Measurements from ENCODE around the gene CALML4.
"Not testable (repeated sequence)": the region's sequence is repeated elsewhere in the genome, so short reads cannot be mapped to it uniquely, and the experiment has no call there.

Gene CALML4

DNA sequence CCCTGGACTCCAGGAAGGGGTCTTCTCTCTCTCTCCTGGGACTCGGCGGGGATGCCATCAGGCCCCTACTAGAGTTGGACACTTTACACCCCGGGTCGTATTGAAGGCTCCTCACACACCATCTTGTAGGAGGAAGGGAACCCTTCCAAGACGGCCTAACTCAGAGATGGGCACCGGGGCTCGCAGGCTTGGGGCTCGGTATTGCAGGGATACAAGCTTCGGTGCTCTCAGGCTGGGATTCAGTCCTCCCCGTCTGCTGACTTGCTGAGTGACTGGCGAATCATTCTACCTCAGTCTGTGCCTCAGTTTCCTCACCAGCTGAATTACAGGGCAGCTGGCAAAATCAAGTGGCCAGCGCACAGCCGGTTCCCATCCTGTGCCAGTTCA lies 419 bp upstream of the CALML4 start:
- DNase-seq (ENCODE audit: low read depth), result no peak
- no peak overlapping the region for H3K4me3 ChIP-seq (ENCODE audit: low read length)
- TF ChIP-seq, protein P1, sequence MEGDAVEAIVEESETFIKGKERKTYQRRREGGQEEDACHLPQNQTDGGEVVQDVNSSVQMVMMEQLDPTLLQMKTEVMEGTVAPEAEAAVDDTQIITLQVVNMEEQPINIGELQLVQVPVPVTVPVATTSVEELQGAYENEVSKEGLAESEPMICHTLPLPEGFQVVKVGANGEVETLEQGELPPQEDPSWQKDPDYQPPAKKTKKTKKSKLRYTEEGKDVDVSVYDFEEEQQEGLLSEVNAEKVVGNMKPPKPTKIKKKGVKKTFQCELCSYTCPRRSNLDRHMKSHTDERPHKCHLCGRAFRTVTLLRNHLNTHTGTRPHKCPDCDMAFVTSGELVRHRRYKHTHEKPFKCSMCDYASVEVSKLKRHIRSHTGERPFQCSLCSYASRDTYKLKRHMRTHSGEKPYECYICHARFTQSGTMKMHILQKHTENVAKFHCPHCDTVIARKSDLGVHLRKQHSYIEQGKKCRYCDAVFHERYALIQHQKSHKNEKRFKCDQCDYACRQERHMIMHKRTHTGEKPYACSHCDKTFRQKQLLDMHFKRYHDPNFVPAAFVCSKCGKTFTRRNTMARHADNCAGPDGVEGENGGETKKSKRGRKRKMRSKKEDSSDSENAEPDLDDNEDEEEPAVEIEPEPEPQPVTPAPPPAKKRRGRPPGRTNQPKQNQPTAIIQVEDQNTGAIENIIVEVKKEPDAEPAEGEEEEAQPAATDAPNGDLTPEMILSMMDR (conservative IDR thresholded peaks at IDR 0.05; ENCODE audit: low read depth, low read length), result no peak

DNA sequence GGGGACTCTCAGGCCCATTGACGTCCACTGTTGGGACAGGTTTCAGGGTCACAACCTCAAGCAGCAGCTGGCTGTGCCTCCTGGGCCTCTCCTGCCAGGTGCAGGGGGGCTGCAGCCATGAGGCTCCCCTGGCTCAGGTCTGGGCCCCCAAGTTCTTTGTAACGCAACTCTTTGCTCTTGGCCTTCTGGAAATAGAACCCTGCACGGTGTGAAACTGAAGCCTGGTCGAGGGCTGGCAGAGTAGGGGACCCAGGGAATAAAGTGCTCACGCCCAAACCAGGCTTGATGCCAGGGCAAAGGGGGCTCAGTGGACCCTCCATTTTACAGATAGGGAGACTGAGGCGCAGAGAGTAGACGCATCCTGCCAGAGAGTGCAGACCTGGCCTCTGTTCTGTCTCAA lies 771 bp downstream of the CALML4 start:
- no peak overlapping the region for H3K4me3 ChIP-seq (ENCODE audit: low read length)
- DNase-seq (ENCODE audit: low read depth), result no peak
- TF ChIP-seq, protein P1 (conservative IDR thresholded peaks at IDR 0.05; ENCODE audit: low read depth, low read length), result no peak

DNA sequence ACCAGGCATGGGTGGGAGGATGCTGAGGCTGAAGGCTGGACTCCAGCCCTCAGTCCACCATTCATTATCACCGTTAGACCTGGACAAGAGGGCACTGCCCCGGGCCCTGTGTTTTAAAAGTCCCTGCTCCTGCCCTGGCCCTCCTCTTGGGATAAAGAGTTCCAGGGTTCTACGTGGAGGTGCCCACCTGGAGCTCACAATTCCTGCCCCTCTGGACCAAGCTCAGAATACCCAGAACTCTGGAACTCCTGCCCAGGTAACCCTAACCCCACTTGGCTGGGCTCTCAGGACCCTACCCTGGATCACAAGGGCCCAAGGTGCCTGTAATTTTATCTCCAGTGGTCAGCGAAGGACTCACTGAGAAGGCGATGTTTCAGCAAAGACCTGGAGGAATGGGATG lies 1.2 kb downstream of the CALML4 start:
- TF ChIP-seq, protein P1 (conservative IDR thresholded peaks at IDR 0.05; ENCODE audit: low read depth, low read length), result no peak
- H3K4me3 ChIP-seq (ENCODE audit: low read length), result no peak overlapping the region
- DNase-seq (ENCODE audit: low read depth), result no peak

DNA sequence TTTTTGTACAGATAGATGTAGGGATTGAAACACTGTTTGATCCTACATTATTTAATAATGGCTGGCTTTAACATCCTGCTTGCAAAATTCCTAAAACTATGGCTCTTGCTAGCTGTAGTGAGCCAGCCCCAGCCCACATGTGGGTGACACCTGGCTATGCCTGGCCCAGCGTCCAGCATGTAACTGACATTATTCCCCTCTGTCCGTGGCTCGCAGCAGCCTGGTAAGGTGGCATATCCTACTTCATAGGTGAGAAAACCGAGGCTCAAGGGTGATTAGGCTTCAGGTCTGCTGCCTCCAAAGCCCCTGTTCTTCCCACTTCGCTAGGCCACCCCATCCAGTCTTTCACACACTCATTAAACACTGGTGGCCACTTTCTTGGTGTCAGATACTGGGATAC lies 1.6 kb downstream of the CALML4 start:
- DNase-seq (ENCODE audit: low read depth), result no peak
- TF ChIP-seq, protein P1 (conservative IDR thresholded peaks at IDR 0.05; ENCODE audit: low read depth, low read length), result no peak
- no peak overlapping the region for H3K4me3 ChIP-seq (ENCODE audit: low read length)

DNA sequence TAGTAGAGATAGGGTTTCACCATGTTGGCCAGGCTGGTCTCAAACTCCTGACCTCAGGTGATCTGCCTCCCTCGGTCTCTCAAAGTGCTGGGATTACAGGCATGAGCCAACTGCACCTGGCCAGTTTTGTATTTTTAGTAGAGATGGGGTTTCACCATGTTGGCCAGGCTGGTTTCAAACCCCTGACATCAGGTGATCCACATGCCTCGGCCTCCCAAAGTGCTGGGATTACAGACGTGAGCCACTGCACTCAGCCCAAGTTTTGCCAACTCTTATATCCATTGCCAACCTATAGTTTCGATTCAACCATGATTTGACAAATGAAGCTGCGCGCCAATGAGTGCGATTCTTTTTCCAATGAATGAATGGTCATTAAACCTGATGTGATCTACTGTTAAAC lies 2.1 kb downstream of the CALML4 start:
- H3K4me3 ChIP-seq (ENCODE audit: low read length); DNase-seq (ENCODE audit: low read depth): not testable (repeated sequence)

DNA sequence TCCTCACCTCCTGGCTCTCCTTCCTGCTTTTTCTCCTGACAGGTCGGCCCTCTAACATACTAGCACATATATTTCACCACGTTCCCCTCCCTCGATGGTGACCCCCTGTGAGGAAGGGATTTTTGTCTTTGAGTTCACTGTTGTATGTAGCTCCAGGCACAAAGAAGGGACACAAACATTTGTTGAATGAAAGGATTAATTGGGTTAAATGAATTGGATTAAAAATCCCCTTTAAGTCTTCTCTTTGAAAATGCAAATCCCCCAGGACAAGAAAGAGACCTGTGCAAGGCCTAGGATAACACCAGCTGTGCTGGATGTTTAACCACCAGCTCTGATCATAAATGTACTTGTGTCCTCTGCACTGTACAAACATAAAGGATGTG lies 3.3 kb downstream of the CALML4 start:
- no peak for DNase-seq (ENCODE audit: low read depth)
- H3K4me3 ChIP-seq (ENCODE audit: low read length), result no peak overlapping the region
- TF ChIP-seq, protein P1 (conservative IDR thresholded peaks at IDR 0.05; ENCODE audit: low read depth, low read length), result no peak

DNA sequence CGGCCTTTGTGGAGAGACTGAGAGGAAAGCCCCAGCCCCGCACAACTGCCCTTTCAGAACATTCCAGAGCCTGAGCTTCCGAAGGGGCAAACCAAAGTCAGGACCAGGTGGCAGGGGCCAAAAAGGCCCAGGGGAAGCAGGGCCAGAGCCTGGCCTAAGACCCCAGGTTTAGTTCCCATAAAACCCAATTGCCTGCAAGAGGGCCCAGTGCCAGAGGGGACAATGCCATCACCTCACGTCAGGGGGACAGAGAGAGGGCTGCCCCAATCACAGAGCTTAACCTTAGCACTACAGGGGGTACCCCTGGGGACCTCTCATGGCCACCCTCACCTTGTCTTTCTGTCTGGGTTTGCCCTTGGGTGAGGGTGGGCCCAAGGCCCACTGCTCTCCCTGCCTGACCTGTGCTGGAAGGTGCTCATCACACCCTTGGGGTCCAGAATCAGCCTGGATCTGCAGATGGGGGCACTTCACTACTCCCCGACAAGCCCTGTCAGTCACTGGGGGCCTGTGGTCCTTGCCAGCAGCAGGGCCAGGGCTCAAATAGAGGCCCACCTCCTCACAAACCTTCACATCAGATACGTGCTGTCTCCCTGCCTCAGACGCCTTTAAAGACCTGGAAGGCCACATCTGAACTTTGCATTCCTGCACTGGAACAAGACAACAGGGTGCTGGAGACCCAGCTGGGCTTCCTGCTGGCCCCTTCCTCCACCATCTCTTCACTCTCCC lies 3.8 kb downstream of the CALML4 start:
- TF ChIP-seq, protein P1 (conservative IDR thresholded peaks at IDR 0.05; ENCODE audit: low read depth, low read length), result no peak

More for the DNA sequence above, 3.8 kb downstream of the CALML4 start:
- DNase-seq (ENCODE audit: low read depth), result no peak
- H3K4me3 ChIP-seq (ENCODE audit: low read length), result no peak overlapping the region
